GM21737 (cell line): Measurements from ENCODE around the gene CDK5RAP3.

ENCODE experiments used
- ATAC-seq: cut with Tn5 transposase; IDR thresholded peaks from one replicate; pipeline ENCODE4 v1.9.1; 2021; ENCODE audit warnings: mild to moderate bottlenecking, moderate library complexity; ENCODE audit not compliant: unreplicated experiment

The CDK5RAP3 gene

GRCh38 chr17:47948706-47949196 is 22.2 kb upstream of the CDK5RAP3 start:
- ATAC-seq: no peak

DNA sequence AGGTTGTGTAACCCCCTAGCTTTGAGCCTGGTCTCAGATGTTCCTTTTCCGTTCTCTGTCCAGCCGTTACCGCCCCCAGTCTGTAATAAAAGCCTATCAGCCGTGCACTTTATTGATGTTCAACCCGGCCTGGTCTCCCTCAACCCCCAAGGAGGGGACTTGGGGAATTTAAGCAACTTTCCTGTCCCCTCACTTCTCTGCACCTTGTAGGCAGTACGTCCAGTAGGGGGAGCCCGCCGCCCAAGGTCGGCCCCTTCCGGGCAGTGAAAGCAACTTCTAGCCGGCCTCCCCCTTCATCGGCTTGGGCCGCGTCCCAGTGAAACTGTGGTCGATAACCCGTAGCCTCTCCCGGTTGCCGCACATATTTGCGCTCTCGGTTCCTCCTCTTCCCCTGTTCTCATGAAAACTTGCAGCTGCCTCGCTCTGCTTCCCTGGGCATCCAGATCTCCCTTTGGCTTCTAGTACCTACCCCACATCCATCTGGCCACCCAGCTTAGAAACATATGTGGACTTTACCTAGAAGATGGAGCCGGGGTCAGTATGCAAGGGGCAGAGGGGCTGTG is 21.6 kb upstream of the CDK5RAP3 start:
- ATAC-seq: no peak

GRCh38 chr17:47949946-47950345 is 21.0 kb upstream of the CDK5RAP3 start:
- no peak for ATAC-seq

DNA sequence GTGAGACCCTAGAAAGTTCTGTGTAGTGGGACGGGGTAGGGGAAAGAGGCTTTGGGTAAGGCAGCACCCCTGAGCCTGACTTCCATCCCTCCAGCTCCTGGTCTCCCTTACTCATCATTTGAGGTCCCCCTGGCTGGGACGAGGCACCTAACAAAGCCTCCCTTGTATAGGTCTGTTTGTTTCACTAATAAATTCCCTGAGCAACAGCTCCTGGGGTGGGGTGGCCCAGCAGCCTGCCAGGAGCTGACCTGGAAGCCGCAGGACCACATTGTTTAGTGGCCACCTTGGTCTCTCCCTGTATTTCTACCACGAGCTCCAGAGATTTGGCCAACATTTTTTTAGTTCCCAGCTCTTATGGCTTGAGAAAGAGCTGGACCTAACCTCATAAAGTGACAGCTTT is 20.5 kb upstream of the CDK5RAP3 start:
- no peak for ATAC-seq

DNA sequence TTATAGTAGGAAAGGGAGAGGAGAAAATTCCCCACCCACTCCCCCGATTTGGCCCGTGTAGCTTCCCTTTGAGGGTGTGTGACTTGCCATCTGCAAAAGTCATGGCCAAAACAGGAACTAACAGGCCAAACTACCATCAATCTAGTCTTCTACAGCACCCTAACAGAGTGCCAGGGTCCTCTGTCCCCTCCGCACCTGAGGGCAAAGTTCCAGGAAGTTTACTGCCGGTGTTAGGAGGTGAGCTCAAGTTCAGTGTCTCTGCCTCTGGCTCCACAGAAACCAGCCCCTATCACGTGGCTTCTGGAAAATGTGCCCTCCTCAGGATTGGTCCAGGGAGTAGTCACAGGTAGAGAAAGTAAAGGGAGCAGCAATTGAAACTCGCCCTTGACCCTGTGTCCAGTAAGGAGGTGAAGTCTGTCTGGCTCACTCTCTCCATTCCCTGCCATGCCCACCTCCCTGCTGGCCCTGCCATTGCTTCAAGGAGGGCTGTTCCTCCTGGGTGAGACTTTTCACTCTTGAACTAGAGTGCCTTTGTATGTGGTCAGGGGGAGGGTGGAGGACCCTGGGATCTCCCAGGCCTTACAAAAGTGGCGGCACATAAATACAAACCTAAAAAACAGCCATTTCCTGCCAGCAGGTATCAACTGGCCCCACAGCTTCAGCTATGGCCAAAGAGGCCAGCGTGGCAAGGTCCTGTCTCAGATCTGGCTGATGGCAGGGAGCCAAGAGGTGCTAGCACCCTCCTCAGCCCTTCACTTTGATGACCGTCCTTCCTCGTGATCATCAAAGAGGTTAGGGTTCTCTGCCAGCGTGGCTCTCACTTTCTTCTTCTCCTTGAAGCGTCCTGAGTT is 18.5 kb upstream of the CDK5RAP3 start:
- ATAC-seq: no peak

- no peak for ATAC-seq
These were observed 17.0 kb upstream of the CDK5RAP3 start for GRCh38 chr17:47953909-47954308.

GRCh38 chr17:47955497-47956461 is 15.1 kb upstream of the CDK5RAP3 start:
- ATAC-seq: no peak

GRCh38 chr17:47956791-47957590 is 13.9 kb upstream of the CDK5RAP3 start:
- no peak for ATAC-seq

GRCh38 chr17:47957591-47958490 is 13.1 kb upstream of the CDK5RAP3 start, which contains the start of gene PRR15L:
PRR15L (minus strand) TSS chr17:47957883; CDS start chr17:47953234, 4,649 bp downstream.
- ATAC-seq: no peak

DNA sequence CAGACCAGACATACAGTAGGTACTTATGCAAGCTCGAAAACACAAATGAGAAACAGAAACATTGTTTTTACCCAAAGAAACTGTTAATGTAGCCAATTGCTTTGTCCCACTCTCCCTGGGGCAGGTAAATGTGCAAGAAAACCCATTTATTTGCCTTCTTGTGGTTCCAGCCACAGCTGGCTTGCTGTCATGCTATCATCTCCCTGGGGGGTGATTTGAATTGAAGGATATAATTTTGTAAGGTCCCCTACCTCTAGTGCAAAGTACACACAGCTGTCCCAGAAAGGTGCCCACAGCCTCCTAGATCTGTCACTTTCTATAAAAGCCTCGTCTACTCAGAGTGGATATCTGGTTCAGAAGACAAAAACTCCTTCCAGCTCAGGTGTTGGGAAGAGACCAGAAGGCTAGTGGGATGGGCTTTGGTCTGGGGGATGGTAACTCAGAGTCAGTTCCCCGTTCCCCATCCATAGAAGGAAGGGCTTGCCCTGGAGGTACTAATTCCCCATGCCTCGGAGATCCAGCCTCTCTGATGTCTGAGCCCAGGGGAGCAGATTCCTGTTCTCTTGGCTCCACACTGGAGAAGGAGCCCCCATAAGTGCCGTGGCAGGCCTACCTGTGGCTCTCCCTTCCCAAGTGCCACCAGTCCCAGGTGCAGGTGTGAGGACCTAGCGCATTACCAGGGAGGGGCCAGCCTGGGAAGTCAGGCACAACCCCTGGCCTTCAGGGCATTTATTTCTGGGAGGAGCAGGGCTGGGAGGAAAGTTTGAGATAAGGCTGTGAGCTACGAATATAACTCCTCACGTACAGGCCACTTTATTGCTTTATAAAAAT is 10.9 kb upstream of the CDK5RAP3 start:
- ATAC-seq: no peak

- no peak for ATAC-seq
These were observed 9.5 kb upstream of the CDK5RAP3 start for GRCh38 chr17:47961406-47961805.

GRCh38 chr17:47962901-47963300 is 8.0 kb upstream of the CDK5RAP3 start:
- ATAC-seq: no peak

DNA sequence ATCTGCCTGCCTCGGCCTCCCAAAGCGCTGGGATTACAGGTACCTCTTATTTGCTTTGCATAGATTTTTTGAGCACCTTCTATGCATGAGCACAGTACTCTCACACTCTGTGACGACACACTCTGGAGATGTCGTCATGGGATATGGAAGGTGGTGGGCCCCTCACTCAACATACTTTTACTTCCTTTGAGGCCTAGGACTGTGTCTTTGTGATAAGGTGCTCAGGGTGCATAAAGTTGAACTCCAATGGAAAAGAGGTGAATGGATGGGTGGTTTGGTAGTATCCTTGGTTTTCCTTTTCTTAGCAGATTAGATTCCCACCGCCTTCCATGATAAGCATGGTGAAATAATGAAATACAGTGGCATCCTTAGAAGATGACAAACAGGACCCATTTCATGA is 6.1 kb upstream of the CDK5RAP3 start:
- ATAC-seq: no peak

GRCh38 chr17:47966079-47966519 is 4.8 kb upstream of the CDK5RAP3 start:
- no peak for ATAC-seq

- no peak for ATAC-seq
These were observed 3.2 kb upstream of the CDK5RAP3 start for GRCh38 chr17:47967607-47968252.

- no peak for ATAC-seq
These were observed 2.1 kb upstream of the CDK5RAP3 start for GRCh38 chr17:47968836-47969235.

- no peak for ATAC-seq
These were observed 786 bp upstream of the CDK5RAP3 start for GRCh38 chr17:47969930-47970724.
